Osteocyte (in vitro differentiated cells): ENCODE measurements around the gene ROGDI. TPM values are rescaled to one million over a fixed set of nuclear protein-coding genes. Genes with fewer than 3 reads are reported as not detected.

Experiments
- DNase-seq: peaks from one replicate; pipeline ENCODE4 v3.0.0; 2021; ENCODE audit warnings: mixed read lengths; ENCODE audit not compliant: unreplicated experiment; ENCODE audit errors: extremely low spot score
- H3K27ac Mint-ChIP-seq: one replicate; pipeline ENCODE4 v1.8.0; 2021; ENCODE audit warnings: mild to moderate bottlenecking, mixed read lengths; ENCODE audit not compliant: unreplicated experiment
- H3K27me3 Mint-ChIP-seq: one replicate; pipeline ENCODE4 v1.8.0; 2021; ENCODE audit warnings: mixed read lengths; ENCODE audit not compliant: unreplicated experiment
- H3K36me3 Mint-ChIP-seq: one replicate; pipeline ENCODE4 v1.8.0; 2021; ENCODE audit warnings: mixed read lengths; ENCODE audit not compliant: unreplicated experiment
- H3K4me1 Mint-ChIP-seq: one replicate; pipeline ENCODE4 v1.8.0; 2021; ENCODE audit warnings: mixed read lengths; ENCODE audit not compliant: unreplicated experiment
- H3K4me3 Mint-ChIP-seq: one replicate; pipeline ENCODE4 v1.8.0; 2021; ENCODE audit warnings: mild to moderate bottlenecking, moderate library complexity, mixed read lengths; ENCODE audit not compliant: unreplicated experiment
- H3K9me3 Mint-ChIP-seq: one replicate; pipeline ENCODE4 v1.8.0; 2021; ENCODE audit warnings: mixed read lengths; ENCODE audit not compliant: unreplicated experiment
- CTCF ChIP-seq: fragments of 200-600 bp; sonication (generic); IDR thresholded peaks from 2 replicates; pipeline ENCODE4 v1.5.0; 2021; ENCODE audit warnings: antibody characterized with exemption, mild to moderate bottlenecking, moderate library complexity
- total RNA-seq: library from RNA; stranded (reverse); gene quantifications from 2 replicates; pipeline ENCODE4 v1.2.1, GENCODE V29; 2021

ROGDI gene
- total RNA-seq, 1 donor from 2014 or later, result 16.1 TPM

DNA sequence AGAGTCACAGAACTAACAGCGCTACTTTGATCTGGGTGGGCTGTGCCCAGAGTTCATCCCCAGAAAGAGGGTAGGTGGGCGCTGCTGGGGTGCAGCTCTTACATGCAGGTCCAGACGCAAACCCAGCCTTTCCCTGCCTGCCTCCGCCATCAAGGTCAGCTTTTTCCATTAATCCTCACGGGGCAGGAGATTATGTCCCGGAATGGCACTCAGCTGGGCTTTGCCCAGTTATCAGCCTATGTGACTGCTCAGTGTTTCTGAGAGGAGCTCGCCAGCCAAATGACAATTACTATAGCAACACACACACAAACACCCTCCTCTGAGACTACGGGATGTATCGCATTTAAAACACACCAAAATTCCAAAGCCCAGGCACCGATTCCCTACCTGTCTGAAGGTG is 24.5 kb upstream of the ROGDI start:
- H3K36me3 Mint-ChIP-seq, result peaks cover 63% of the 10 kb centered on the region
- no peak overlapping the region for H3K4me3 Mint-ChIP-seq
- DNase-seq, result no peak
- no peak for TF ChIP-seq CTCF
- H3K4me1 Mint-ChIP-seq, result no peaks in the 10 kb centered on the region
- H3K27ac Mint-ChIP-seq, result no peak overlapping the region
- no peaks in the 10 kb centered on the region for H3K9me3 Mint-ChIP-seq
- no peaks in the 10 kb centered on the region for H3K27me3 Mint-ChIP-seq

DNA sequence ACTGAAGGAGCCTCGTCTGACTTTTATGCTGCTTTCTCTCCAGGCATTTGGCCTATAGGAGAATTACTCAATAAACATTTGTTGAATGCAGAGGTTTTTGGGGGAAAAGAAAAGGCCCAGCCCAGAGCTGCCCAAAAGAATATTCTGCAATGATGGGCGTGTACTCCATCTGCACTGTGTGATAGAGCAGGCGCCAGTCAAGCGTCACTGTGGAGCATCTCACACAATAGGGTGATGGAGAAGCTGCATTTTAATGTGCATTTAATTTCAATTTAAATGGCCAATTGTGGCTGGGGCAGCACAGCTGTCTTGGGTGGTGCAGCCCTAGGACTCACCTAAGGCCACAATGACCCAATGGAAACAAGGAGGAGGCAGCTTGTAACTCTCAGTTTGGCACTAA is 24.1 kb upstream of the ROGDI start:
- DNase-seq, result no peak
- no peak overlapping the region for H3K4me3 Mint-ChIP-seq
- no peak overlapping the region for H3K27ac Mint-ChIP-seq
- H3K27me3 Mint-ChIP-seq, result no peaks in the 10 kb centered on the region
- H3K4me1 Mint-ChIP-seq, result no peaks in the 10 kb centered on the region
- H3K36me3 Mint-ChIP-seq, result peaks cover 61% of the 10 kb centered on the region
- TF ChIP-seq CTCF, result no peak
- H3K9me3 Mint-ChIP-seq, result no peaks in the 10 kb centered on the region

DNA sequence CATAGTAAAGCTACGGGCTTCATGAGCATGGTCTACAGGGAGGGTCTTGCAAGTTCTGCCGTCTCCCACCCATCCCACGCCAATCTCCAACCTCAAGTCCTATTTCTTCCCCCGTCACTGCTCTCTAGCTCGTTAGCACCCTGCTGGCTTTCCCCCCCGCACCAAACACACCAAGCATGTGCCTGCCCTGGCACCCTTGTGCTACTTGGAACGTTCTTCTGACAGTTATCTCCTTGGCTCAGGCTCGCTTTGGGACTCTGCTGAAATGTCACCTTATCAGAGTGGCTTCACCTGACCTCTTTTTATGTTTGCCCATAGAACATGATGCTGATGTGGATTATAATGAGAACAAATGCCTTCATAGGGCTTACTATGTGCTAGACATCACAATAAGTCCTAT is 22.8 kb upstream of the ROGDI start:
- H3K4me3 Mint-ChIP-seq, result no peak overlapping the region
- H3K27me3 Mint-ChIP-seq, result no peaks in the 10 kb centered on the region
- no peaks in the 10 kb centered on the region for H3K9me3 Mint-ChIP-seq
- H3K4me1 Mint-ChIP-seq, result no peaks in the 10 kb centered on the region
- peaks cover 53% of the 10 kb centered on the region for H3K36me3 Mint-ChIP-seq
- DNase-seq, result no peak
- H3K27ac Mint-ChIP-seq, result no peak overlapping the region
- TF ChIP-seq CTCF, result no peak

- DNase-seq, result no peak
- no peak for TF ChIP-seq CTCF
- Mint-ChIP-seq H3K36me3 (peaks cover 44% of the 10 kb centered on the region), H3K27me3 (no peaks in the 10 kb centered on the region), H3K9me3 (no peaks in the 10 kb centered on the region), H3K27ac (no peak overlapping the region), H3K4me1 (no peaks in the 10 kb centered on the region), H3K4me3 (no peak overlapping the region)
Measured at GRCh38 chr16:4820652-4821051, 18.2 kb upstream of the ROGDI start.

DNA sequence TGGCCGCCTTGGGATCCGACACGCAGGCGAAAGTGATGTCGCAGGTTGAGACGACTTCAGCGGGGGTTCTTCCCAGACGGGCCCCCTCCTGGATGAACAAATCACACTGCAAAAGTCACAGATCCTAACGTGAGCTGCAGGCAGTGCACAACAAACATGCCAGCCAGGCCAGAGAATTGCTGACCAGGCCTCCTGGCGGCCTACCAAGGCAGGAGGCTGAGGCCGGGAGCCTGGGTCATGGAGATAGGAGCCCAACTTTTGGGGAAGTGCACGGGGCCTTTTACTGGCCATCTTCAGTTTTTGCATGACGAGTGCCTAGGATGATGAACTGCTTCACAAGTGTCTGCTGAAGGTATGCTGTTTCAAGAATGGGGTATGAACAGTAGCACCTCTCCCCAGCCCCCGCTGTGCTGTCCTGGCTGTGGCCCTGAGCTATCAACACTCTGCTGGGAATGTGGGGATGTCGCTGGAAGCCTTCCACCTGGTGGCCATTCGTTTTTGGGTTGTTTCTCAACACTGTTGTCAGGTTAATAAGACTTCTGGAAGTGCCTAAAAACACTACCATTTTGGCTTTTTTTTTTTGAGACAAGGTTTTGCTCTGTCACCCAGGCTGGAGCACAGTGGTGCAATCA is 12.2 kb upstream of the ROGDI start:
- Mint-ChIP-seq H3K36me3 (peaks cover 41% of the 10 kb centered on the region), H3K9me3 (no peaks in the 10 kb centered on the region), H3K4me1 (no peaks in the 10 kb centered on the region), H3K27me3 (no peaks in the 10 kb centered on the region), H3K27ac (no peak overlapping the region), H3K4me3 (no peak overlapping the region)
- DNase-seq, result no peak
- no peak for TF ChIP-seq CTCF
